Fibroblast of skin of back (primary cell): ENCODE measurements around the gene THSD1. TPM values are rescaled to one million over a fixed set of nuclear protein-coding genes. Genes with fewer than 3 reads are reported as not detected.
A peak's percentile ranks its signal among the peaks of the same experiment; 100 is the strongest.

ENCODE experiments used
- DNase-seq: peaks from one replicate; pipeline ENCODE4 v3.0.0-alpha.2; 2013
- polyA plus RNA-seq, 2 experiments: library from polyadenylated mRNA; unstranded; fragments of 120-200 nt; gene quantifications; one replicate each; pipeline ENCODE4 v1.2.1, GENCODE V29; 2013; ENCODE audit not compliant: insufficient read length in 2 of 2

Gene THSD1, protein sequence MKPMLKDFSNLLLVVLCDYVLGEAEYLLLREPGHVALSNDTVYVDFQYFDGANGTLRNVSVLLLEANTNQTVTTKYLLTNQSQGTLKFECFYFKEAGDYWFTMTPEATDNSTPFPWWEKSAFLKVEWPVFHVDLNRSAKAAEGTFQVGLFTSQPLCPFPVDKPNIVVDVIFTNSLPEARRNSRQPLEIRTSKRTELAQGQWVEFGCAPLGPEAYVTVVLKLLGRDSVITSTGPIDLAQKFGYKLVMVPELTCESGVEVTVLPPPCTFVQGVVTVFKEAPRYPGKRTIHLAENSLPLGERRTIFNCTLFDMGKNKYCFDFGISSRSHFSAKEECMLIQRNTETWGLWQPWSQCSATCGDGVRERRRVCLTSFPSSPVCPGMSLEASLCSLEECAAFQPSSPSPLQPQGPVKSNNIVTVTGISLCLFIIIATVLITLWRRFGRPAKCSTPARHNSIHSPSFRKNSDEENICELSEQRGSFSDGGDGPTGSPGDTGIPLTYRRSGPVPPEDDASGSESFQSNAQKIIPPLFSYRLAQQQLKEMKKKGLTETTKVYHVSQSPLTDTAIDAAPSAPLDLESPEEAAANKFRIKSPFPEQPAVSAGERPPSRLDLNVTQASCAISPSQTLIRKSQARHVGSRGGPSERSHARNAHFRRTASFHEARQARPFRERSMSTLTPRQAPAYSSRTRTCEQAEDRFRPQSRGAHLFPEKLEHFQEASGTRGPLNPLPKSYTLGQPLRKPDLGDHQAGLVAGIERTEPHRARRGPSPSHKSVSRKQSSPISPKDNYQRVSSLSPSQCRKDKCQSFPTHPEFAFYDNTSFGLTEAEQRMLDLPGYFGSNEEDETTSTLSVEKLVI
- 0.48 TPM for polyA plus RNA-seq (2013, experiment 1 of 2; ENCODE audit: insufficient read length)
- polyA plus RNA-seq (2013, experiment 2 of 2; ENCODE audit: insufficient read length), result 0.44 TPM

DNA sequence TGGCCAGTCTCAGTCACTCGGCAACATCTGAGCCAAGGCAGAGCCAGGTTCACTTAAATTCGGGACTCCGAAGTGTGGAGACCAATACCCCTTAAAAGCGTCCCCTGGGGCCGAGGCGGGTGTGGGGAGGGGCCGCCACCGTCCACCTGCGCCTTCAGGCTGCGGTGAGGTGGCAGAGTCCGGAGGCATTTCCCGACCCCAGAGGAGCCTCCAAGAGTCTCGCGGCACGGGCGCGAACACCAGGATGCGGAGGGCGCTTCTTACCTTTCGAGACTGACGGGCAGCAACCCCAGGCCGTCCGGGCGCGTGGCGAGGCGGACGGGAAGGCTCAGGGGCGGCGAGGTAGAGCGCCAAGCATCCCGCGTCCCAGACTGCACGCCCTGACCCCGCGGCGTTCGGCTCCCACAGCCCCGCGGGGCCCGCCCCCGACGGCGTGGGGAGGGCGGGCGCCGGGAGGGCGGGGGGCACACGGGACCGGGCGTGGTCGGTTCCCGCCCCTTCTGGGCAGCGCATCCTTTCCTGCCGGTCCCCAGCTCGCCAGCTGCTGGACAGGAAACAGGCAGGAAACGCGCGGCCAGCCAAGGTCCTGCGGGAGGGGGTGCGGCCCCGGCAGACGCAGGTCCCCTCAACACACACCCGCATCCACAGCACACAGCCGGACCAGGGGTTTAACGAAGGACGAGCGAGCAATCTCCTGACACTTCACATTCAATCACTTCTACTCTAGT, at the start of gene THSD1:
Gene THSD1, minus strand, starts transcription at position 406 of the 728 bp plus-strand sequence. CDS start 3,572 bp downstream, outside the sequence.
- DNase-seq, result peak; percentile 26

DNA sequence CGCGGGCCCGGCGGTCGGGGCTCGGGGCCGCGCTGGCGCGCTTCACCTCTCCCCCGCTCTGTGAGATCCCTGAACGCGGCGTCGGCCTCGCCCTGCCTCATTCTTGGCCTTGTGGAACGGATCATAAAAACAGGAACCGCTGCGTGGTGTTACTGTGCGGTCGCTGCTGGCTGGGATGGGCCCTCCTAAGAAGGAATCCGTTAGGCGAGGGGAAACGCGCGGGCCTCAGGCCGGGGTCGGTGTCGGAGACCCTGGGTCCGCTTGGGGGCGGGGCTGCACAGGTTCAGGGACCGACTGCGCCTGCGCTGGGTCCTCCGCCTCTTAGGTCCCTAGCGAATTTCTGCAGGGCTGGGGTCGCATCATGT, 49.7 kb upstream of the THSD1 start:
- DNase-seq, result peak; percentile 66

DNA sequence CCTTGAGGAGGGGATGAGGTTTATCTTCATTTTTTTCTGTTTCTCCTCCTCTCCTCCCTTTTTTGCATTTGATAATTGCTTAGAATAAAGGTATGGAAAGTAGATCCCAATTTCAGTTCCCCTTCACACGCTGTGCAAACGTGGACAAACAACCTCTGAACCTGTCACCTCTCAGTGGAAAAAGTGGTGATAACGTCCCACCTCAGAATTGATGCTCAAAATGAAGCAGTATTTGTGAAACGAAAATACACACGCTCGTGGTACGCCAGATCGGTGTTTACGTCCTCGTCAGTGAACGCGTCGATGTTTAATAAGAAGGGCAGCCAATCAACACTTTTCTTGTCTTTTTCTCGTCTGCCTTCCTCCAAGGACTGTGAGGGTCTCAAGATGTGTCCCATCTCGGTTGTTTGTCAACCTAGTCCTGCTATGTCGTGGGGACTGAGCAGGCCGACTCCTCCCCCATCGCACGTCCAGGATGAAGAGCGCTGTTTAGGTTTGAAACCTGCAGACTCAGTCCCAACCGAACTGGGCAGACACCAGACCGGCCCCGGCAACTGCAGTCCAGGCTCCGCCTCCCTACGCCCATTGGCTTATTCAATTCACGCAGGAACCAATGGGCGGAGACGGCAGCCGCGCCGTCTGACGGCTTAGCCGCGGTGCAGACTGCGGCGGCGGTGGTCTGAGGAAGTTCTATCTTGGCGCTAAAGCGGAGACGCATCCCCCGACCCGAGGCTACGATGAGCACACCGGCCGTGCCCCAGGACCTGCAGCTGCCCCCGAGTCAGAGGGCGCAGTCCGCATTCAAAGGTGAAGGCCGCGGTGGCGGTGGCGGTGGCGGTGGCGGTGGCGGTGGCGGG, 49.1 kb upstream of the THSD1 start, which contains the start of gene CKAP2:
Gene CKAP2, plus strand, starts transcription at position 659 of the 857 bp plus-strand sequence. Its CDS starts 79 bp downstream, at position 738.
- peak; percentile 93 for DNase-seq

DNA sequence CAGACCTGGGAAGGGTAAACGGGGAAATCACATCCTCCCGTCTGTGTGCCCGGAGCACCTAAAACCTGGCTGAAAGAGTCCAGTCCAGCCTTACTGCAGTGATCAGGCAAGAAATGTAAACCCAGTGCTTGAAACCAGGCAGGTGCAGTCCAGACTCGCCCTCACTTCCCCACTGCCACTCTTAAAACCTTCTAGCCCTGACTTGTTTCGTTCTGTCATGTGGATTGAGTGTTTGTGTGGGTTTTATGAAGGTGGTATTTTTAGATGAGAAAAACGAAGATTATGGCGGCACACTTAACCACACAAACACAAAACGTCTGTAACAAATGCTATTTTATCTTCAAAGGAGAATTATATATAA, 48.5 kb upstream of the THSD1 start:
- no peak for DNase-seq

DNA sequence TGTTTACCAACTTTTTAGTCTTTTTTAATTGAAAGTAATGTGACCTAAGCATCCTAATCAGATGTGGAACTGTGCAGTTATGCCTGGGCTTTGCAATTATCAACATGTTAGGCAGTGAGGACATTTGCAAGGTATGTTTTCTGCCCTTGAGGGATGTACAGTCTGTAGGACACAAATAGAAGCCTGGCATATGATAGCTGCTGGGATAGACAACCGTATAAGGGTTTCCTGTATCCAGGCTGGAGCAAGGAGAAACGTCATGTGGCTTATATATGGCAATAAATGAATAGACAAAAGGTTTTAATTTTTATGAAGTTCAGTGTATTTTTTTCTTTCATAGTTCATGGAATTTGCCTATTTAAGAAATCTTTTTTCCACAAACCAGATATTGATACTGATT, 46.5 kb upstream of the THSD1 start:
- no peak for DNase-seq

DNA sequence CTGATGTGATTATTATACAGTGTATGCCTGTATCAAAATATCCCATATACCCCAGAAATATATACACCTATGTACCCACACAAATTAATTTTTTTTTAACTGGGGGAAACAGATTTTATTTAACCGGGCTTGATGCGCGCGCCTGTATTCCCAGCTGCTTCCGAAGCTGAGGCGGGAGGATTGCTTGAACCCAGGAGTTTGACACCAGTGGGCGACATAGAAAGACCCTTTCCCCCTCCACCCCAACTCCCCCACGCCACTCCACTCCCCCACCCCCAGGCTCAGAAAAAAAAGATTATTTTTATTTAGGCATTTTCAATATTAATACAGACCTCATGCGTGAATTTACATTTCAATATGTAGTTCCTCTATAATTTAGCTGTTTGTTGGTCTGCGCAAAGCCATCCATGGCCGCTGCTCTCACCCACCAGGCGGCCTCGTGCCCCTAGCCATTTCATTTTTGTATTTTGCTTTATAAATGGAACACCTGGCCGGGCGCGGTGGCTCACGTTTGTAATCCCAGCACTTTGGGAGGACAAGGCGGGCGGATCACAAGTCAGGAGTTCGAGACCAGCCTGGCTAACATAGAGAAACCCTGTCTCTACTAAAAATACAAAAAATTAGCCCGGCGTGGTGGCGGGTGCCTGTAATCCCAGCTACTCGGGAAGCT, 45.3 kb upstream of the THSD1 start:
- no peak for DNase-seq

DNA sequence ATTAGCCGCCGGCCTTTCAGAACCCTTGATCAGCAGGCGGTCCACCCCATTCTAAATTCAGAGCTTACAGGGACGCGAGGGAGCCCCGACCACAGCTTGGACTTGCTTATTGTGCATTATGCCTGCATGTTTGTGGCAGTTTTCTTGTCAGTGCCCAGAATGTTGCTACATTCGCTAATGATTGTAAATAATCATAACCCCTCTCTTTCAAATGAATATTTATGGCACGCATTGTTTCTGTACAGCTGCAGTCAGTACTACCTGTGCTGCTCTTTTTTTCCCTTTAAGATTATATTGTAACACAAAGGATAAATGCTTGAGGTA, 44.8 kb upstream of the THSD1 start:
- no peak for DNase-seq

DNA sequence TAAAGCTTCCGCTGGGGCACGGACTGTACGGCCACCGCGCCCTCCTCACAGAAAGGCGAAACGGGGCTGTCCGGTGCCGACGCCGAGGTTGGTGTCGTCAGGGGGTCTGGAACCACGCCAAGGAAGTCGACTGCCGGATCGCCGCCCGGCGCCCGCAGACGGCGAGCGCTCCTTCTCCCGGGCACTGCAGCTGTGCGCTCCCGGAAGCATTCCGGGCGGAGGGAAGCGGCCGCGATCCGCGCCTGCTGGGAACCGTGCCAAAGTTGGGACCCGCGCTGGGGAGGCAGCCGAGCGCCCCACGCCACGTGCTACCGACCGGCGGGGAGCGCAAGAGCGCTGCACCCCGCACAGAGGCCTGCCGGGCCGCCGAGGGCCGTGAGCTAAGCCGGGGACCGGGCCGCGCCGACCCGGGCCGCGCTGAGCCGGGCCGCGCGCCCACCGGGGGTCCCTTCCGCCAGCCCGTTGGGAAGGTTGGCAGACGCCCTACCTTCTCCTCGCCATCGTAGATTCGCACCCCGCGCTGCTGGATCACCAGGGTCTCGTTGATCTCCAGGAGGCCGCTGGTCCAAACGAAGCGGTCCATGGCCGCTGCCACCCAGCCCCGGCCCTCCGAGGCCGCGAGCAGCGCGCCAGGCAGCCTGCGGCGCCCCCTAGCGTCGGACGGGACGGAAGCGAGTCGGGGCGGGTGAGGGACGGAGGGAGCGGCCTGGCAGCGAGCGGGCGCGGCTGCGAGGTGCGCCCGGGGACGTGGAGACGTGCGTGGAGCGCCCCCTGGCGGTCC, 44.2 kb upstream of the THSD1 start, which contains the start of gene VPS36:
Gene VPS36, minus strand, starts transcription at position 623 of the 781 bp plus-strand sequence. Its CDS starts 40 bp downstream, at position 583.
- DNase-seq, result peak; percentile 91

DNA sequence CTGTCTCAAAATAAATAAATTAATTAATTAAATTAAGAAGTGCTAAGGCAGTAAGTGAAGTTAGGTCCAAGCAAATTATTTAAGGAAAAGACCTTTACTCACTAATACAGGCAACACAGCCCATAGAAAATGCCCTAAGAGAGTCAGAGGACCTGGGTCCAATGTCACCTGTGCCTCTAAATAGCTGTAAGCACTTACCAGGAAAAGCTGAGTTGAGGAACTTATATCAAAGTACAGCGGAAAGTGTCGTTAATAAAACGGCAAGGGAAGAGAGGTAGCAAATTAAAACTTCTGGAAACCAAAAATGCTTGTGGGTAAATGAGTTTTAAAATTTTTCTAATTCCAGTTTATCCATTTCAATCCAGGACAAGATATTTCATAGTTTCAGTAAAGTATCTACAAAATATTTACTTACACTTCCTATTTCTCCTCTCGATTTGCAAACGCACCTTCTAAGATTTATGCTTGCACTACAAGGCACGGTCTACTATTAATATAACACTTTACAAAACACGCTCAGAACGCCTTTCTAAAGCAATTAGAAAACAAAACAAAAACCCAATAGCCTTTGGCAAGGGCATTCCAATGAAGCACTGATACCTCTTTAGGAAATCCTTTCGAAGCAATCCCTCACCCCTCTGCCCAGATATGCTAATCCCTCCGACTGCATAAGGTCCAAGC, 43.5 kb upstream of the THSD1 start:
- no peak for DNase-seq

DNA sequence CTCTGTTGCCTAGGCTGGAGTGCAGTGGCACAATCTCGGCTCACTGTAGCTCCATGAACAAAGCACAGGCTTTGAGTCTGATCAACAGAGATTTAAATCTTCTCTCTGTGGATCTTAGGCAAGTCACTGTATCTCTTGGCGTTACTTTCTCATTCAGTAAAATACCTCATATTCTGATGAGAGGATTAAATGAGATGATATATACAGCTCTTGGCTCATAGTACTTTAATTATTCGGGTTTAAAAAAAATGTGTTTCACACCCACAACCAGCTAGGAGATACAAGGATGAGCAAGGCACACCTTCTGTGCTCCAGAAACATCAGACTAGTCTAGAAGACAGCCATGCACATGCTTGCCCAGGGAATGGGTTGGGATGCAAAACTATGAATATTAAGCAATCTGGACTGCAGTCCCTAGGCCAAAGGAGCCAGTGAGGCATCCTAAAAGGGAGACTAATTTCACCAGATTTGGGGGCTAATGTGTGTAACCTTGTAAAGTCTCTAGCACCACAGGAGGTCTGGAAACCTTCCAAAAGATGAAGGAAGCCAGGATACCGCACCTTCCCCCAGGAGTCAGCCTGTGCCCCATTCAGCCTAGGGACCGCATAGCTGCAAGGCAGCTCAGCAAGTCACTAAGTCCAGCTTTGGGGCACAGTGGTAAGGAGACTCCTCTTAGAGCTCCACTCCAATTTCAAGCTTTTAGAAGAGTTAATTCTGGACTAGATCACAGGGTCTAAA, 42.0 kb upstream of the THSD1 start:
- no peak for DNase-seq

DNA sequence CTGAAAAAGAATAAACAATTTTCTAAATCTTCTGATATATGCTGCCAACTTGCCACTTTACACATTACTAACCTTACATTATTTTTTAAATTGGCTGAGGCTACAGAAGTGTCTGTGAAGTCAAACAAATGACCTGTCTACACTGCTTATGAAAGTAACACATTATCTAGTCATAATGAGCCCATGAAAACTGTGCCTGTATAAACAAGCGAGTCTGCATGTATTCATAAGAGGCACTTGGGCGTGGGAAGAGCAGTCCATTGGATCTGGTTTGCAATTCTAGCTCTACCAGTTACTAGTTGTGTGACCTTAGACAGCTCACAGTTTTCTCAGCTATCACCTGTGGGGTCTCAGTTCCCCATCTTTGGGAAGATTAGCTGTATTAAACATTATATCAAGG, 41.4 kb upstream of the THSD1 start:
- DNase-seq, result no peak

DNA sequence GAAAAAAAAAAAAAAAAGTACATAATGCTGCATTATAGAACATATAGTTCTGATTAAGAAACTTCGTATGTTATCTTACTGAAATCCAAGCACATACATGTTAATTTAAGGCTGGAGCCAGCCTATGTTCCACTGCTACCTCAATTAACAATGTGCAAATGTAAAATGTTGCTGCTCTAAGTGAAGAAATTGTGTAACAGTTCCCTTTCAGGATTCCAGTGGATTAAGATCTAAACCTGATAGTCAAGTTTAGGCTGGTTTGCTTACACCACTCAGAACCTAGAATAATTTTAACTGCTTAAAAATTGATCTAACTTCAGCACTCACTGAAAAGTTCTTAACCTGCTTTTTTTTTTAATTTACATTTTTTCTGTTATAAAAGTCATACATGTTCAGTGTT, 40.3 kb upstream of the THSD1 start:
- no peak for DNase-seq

DNA sequence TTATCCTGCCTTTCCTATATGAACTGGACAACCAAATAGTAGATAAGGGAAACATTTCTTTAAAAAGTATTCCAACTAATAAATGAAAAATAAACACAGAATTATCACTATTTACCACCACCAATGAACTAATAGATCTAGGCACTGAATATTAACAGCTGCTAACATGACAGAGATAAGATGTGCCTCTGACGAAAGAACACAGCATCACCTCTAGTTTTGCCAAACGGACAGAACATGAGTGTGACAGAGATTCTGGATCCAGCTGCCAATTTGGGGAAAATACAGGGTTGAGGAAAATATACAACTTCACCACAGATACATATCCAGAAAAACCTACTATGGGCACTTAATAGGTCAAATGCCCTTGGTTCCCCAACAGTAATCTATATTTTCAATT, 26.5 kb upstream of the THSD1 start:
- DNase-seq, result no peak

DNA sequence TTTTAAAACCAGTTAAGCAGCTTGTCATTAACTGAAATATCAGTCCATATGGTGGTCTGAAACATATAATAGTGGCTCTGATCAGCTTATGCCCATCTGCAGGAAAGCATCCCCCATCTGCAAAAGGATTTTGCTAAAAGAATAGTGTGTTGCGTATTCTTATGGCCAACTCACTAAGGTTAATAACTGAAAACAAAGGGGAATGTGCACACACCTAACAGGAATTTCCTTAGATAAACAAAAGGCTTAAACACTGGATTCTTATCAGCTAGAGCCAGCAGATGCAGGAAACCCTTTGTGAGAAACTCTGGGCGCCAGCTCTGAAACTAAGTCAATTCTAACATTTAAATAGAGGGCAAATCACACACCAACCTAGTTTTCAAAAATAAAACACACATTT, 22.3 kb upstream of the THSD1 start:
- DNase-seq, result no peak

DNA sequence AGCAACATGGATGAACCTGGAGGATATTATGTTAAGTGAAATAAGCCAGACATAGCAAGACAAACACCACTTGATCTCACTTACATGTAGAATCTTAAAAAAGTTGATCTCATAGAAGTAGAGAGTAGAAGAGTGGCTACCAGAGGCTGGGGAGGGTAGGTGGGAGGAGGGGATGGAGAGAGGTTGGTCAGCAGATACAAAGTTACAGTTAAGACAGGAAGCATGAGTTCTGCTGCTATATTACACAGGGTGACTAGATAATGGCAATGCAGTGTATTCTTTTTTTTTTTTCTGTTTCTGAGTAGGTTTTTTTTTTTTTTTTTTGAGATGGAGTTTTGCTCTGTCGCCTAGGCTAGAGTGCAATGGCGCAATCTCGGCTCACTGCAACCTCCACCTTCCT, 15.2 kb upstream of the THSD1 start:
- DNase-seq, result no peak

DNA sequence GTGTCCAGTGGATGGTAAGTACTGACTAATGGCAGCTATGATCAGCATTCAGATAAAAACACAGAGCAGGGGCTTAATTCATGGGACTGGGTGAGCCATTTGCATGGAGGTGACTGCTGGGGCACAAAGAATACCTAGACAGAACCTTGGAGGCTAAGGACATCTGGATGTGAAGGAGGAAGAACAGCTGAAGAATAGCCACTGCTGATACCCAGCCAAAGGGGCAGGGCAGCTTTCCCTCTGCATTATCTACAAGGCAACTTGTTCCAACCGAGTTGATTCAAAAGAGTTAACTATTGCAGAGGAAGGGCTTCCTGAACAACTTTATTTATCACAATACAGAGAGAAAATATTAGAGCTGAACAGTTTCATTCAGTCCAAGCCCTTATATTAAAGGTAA, 13.1 kb upstream of the THSD1 start:
- no peak for DNase-seq

DNA sequence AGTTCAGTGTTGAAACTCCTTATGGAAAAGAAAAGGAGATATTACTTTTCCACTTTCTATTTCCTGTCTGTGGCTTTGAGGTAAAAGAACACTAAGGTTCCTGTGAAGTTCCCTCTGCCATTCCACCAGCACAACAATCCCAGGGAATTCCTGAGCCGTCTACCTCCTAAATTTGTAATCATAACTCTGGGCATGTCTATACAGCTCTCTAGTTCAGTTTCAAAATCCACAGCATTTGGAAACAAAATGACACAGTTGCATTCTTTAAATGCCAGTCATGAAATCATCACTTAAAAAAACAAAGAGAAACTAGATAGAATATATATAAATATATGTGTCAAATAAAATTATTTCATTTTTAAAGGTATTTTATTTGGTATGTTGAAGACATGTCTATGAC, 9.0 kb upstream of the THSD1 start:
- peak; percentile 78 for DNase-seq

DNA sequence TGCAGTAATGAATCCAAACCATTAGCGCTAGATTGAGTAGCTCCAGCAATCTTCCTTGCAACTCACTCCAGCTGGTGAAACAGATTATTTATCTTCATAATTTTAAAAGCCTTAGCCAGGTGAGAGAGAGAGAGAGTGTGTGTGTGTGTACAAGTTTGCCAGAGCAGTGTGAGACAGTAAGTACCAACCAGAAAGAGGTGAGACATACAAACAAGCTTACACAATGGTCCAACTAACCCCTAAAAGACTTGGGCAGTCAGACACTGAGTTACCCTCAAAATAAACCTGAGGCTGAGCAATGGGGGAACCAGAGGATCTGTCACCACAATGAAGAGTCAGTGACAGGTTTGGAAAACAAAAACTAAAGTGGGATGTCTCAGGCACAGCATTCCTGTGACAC, 8.1 kb upstream of the THSD1 start:
- no peak for DNase-seq

DNA sequence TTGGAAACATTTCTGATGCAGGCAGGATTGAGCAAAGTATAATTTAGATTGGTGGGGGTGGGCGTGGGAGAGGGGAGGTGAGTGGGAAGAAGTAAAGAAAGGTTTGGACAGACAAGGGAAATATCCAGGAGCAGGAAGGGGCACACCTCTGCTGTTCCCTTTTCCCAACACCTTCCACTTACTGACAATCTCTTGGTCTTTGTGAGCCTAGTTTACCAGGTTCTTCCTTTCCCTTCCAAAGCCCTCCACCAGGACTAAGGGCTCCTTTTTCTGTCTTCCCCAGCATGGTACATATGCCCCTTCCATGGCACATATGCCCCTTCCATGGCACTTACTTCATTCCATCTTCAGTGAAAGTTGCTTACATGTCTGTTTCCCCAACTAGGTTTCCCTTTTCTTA, 6.2 kb upstream of the THSD1 start:
- no peak for DNase-seq
